Transverse colon (tissue), 4 donors: ENCODE results near the gene MAMSTR.

ENCODE experiments used
- EP300 ChIP-seq: sonication (generic); formaldehyde crosslinking; IDR thresholded peaks from one replicate; pipeline ENCODE4 v1.6.1; 2017; ENCODE audit warnings: antibody characterized with exemption, low read depth
- POLR2AphosphoS5 ChIP-seq, 3 donors: sonication (generic); formaldehyde crosslinking; IDR thresholded peaks; one replicate each; pipeline ENCODE4 v1.6.1; 2016; ENCODE audit warnings: antibody characterized with exemption in 3 of 3
- TF ChIP-seq, protein P1 (sequence below), 5 experiments: fragments of 200-600 bp in 3 of 5; fragments of 450-650 bp in 2 of 5; sonication (generic) in 3 of 5; IDR thresholded peaks; 1 replicate in 2 of 5; 2 replicates in 3 of 5; pipeline ENCODE4 v1.5.1; 2016 to 2017; ENCODE audit warnings: antibody characterized with exemption in 5 of 5, inconsistent platforms in 3 of 5, mild to moderate bottlenecking in 2 of 5, moderate library complexity in 1 of 5

DNA sequence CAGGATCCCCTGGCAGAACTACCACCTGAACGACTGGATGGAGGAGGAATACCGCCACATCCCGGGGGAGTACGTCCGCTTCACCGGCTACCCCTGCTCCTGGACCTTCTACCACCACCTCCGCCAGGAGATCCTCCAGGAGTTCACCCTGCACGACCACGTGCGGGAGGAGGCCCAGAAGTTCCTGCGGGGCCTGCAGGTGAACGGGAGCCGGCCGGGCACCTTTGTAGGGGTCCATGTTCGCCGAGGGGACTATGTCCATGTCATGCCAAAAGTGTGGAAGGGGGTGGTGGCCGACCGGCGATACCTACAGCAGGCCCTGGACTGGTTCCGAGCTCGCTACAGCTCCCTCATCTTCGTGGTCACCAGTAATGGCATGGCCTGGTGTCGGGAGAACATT lies 16.2 kb downstream of the MAMSTR start:
- TF ChIP-seq, protein P1, sequence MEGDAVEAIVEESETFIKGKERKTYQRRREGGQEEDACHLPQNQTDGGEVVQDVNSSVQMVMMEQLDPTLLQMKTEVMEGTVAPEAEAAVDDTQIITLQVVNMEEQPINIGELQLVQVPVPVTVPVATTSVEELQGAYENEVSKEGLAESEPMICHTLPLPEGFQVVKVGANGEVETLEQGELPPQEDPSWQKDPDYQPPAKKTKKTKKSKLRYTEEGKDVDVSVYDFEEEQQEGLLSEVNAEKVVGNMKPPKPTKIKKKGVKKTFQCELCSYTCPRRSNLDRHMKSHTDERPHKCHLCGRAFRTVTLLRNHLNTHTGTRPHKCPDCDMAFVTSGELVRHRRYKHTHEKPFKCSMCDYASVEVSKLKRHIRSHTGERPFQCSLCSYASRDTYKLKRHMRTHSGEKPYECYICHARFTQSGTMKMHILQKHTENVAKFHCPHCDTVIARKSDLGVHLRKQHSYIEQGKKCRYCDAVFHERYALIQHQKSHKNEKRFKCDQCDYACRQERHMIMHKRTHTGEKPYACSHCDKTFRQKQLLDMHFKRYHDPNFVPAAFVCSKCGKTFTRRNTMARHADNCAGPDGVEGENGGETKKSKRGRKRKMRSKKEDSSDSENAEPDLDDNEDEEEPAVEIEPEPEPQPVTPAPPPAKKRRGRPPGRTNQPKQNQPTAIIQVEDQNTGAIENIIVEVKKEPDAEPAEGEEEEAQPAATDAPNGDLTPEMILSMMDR (IDR thresholded peaks at IDR 0.05), result no peak
- TF ChIP-seq EP300 (no peak), POLR2AphosphoS5 (IDR thresholded peaks at IDR 0.05) (no peak)
